Endothelial cell of umbilical vein (primary cell): ENCODE data around the gene PARD3B. TPM values are rescaled to one million over a fixed set of nuclear protein-coding genes. Genes with fewer than 3 reads are reported as not detected.

ENCODE experiments used
- BruUV-seq: library from RNA; stranded (reverse); fragments of 400-500 nt; replicated peaks from 2 replicates; lab custom pipeline; 2021; lab: Mats Ljungman, UMichigan
- CTCF ChIA-PET: fragments of 300-600, 350-600 bp; sonication (Branson Sonifier 250); formaldehyde crosslinking; loops from one replicate; lab custom pipeline; 2021; ENCODE audit warnings: antibody characterized with exemption, inconsistent platforms; lab: Charles Lee
- POLR2A ChIA-PET: fragments of 300-600, 350-600 bp; sonication (Branson Sonifier 250); formaldehyde crosslinking; loops from one replicate; lab custom pipeline; 2021; ENCODE audit warnings: antibody characterized with exemption, inconsistent platforms; lab: Charles Lee
- DNase-seq: peaks from one replicate; pipeline ENCODE4 v3.0.0-alpha.2; 2011; ENCODE audit warnings: low read depth, low spot score
- FAIRE-seq: peaks from 2 replicates; lab custom pipeline; 2011; peaks lifted over from hg19 to GRCh38; lab: Jason Lieb, UNC
- H2AFZ ChIP-seq: 2 replicates; pipeline ENCODE4 v1.6.0; 2012; ENCODE audit warnings: low read depth, low read length, control low read depth, inconsistent platforms
- H3K27ac ChIP-seq: 2 replicates; pipeline ENCODE4 v1.5.1; 2011; ENCODE audit warnings: low read depth, mild to moderate bottlenecking, control low read depth, low read length, moderate library complexity; ENCODE audit not compliant: insufficient read depth
- H3K27me3 ChIP-seq, 2 experiments: 2 replicates each; pipeline versions ENCODE4 v1.6.0 to v1.6.1; 2011; ENCODE audit warnings: low read length in 2 of 2, mixed read lengths in 1 of 2; ENCODE audit not compliant: control insufficient read depth in 2 of 2, insufficient read depth in 2 of 2
- H3K36me3 ChIP-seq, 2 experiments: 2 replicates in 1 of 2; 3 replicates in 1 of 2; pipeline ENCODE4 v1.5.1; 2011; ENCODE audit warnings: low read length in 2 of 2, mild to moderate bottlenecking in 1 of 2, moderate library complexity in 1 of 2; ENCODE audit not compliant: control insufficient read depth in 2 of 2, insufficient read depth in 2 of 2; ENCODE audit errors: extremely low read depth in 1 of 2
- H3K4me1 ChIP-seq: 3 replicates; pipeline ENCODE4 v1.5.1; 2011; ENCODE audit warnings: mild to moderate bottlenecking, low read length; ENCODE audit not compliant: control insufficient read depth, insufficient read depth; ENCODE audit errors: extremely low read depth
- H3K4me2 ChIP-seq: 2 replicates; pipeline ENCODE4 v1.6.1; 2011; ENCODE audit warnings: low read length, control low read depth, mixed read lengths; ENCODE audit not compliant: insufficient read depth
- H3K4me3 ChIP-seq, 3 experiments: fragments of 200-600 bp in 1 of 3; sonication (generic), shearing (Covaris generic) in 1 of 3; replicated peaks in 1 of 3; 2 replicates each; pipeline ENCODE4 v1.5.1; 2011 to 2016; ENCODE audit warnings: control low read depth in 3 of 3, low read length in 3 of 3, mild to moderate bottlenecking in 2 of 3, inconsistent platforms in 1 of 3, low read depth in 1 of 3, moderate library complexity in 1 of 3; ENCODE audit not compliant: insufficient read depth in 1 of 3
- H3K79me2 ChIP-seq: 2 replicates; pipeline ENCODE4 v1.6.0; 2012; ENCODE audit warnings: low read length, inconsistent platforms; ENCODE audit not compliant: control insufficient read depth, insufficient read depth
- H3K9ac ChIP-seq: replicated peaks from 2 replicates; pipeline ENCODE3; 2011; ENCODE audit warnings: low read length, control low read depth; ENCODE audit not compliant: insufficient read depth; ENCODE audit errors: extremely low read depth
- H3K9me1 ChIP-seq: replicated peaks from 3 replicates; pipeline ENCODE4 v1.6.0; 2011; ENCODE audit warnings: mild to moderate bottlenecking, low read length; ENCODE audit not compliant: control insufficient read depth, insufficient read depth; ENCODE audit errors: extremely low read depth
- H3K9me3 ChIP-seq: replicated peaks from 2 replicates; pipeline ENCODE4 v1.5.1; 2012; ENCODE audit warnings: low read length, inconsistent platforms; ENCODE audit not compliant: control insufficient read depth, insufficient read depth
- H4K20me1 ChIP-seq: replicated peaks from 2 replicates; pipeline ENCODE3; 2011; ENCODE audit warnings: mild to moderate bottlenecking, low read length; ENCODE audit not compliant: control insufficient read depth, insufficient read depth; ENCODE audit errors: extremely low read depth
- EZH2 ChIP-seq: IDR thresholded peaks from 2 replicates; pipeline ENCODE4 v1.6.1; 2012; ENCODE audit warnings: borderline replicate concordance, low read depth, mild to moderate bottlenecking, moderate library complexity, low read length, inconsistent platforms; ENCODE audit not compliant: severe bottlenecking
- FOS ChIP-seq: IDR thresholded peaks from 2 replicates; pipeline ENCODE4 v1.6.1; 2011; ENCODE audit warnings: mild to moderate bottlenecking, low read length, moderate library complexity, borderline replicate concordance; ENCODE audit not compliant: insufficient read depth
- GATA2 ChIP-seq: IDR thresholded peaks from 2 replicates; pipeline ENCODE4 v1.7.0; 2011; ENCODE audit warnings: low read depth, mild to moderate bottlenecking, moderate library complexity, mixed read lengths, low read length; ENCODE audit not compliant: insufficient read length, insufficient read depth
- JUN ChIP-seq: IDR thresholded peaks from 2 replicates; pipeline ENCODE4 v1.6.1; 2011; ENCODE audit warnings: borderline replicate concordance, low read depth; ENCODE audit not compliant: insufficient read length, insufficient read depth
- MYC ChIP-seq: IDR thresholded peaks from one replicate; pipeline ENCODE4 v1.6.1; 2011; ENCODE audit warnings: mild to moderate bottlenecking, low read depth, low read length
- POLR2A ChIP-seq: IDR thresholded peaks from 2 replicates; pipeline ENCODE4 v1.6.1; 2012; ENCODE audit warnings: low read depth, mild to moderate bottlenecking, control low read depth, low read length
- POLR2AphosphoS5 ChIP-seq: IDR thresholded peaks from 2 replicates; pipeline ENCODE4 v1.6.1; 2012; ENCODE audit warnings: low read depth, mild to moderate bottlenecking, control low read depth, low read length, moderate library complexity; ENCODE audit not compliant: insufficient read depth
- dilution Hi-C: fragments of 300-500 bp; cut with MboI; formaldehyde crosslinking; loops from one replicate; pipeline ENCODE4 v1.15.0; 2019; ENCODE audit warnings: low sequenced_read_pairs; ENCODE audit not compliant: extremely low pct_ligation_motif_present
- intact Hi-C: fragments of 100-400 bp; cut with micrococcal nuclease; formaldehyde crosslinking; loops from one replicate; pipeline ENCODE4 v1.10.0; 2022
- polyA plus RNA-seq, 4 experiments: library from polyadenylated mRNA; depleted of rRNA in 3 of 4; stranded (reverse) in 3 of 4; unstranded in 1 of 4; fragments of >200 nt; gene quantifications; 2 replicates each; pipeline versions ENCODE4 v1.2.1 to v1.2.3, GENCODE V29; 2011 to 2012; ENCODE audit warnings: missing spikeins in 1 of 4
- total RNA-seq: library from RNA; stranded (reverse); gene quantifications from 2 replicates; pipeline ENCODE4 v1.2.3, GENCODE V29; 2021
- TF ChIP-seq, protein P1 (sequence below): IDR thresholded peaks from 2 replicates; pipeline ENCODE4 v1.6.1; 2011; ENCODE audit not compliant: insufficient read depth, insufficient read length
- TF ChIP-seq, protein P2 (sequence below), 2 donors: IDR thresholded peaks; 1 replicate in 1 of 2; 2 replicates in 1 of 2; pipeline ENCODE4 v1.5.1; 2011; ENCODE audit warnings: low read length in 2 of 2, mild to moderate bottlenecking in 2 of 2, moderate library complexity in 2 of 2, control low read depth in 1 of 2, inconsistent platforms in 1 of 2, low read depth in 1 of 2; ENCODE audit not compliant: insufficient read depth in 1 of 2; ENCODE audit errors: extremely low read depth in 1 of 2

PARD3B gene
- total and polyA plus RNA-seq, 2 donors (not counting 3 experiments of a cell fraction or from before 2014, with no cell fraction given), result 2.2 to 30.9 TPM

DNA sequence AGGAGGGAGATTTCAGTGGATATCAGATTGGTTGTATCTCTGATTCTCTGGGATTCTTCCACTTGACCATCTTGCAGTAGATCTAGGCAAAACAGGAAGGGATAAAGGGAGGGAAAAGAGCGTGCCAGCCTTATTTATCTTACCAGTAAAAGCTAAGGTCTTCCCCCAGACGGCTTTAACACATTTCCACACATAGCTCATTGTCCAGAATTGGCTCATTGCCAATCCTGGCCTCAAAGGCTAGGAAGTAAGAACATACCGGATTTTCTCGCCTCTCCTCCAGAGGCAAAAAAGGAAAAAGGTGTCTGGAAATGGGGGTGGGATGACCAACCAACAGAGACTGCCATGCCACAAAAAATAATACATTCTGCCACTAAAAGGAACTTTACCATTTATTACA lies 725.4 kb downstream of the PARD3B start:
- intact Hi-C loops (no loop called here), dilution Hi-C loops (no loop called here)
- Histone ChIP-seq H3K4me3 (no peak overlapping the region), H3K4me1 (peaks cover 7% of the 10 kb centered on the region), H3K9ac (no peak overlapping the region), H2AFZ (peak overlapping the region; percentile 72), H3K27ac (no peak overlapping the region), H3K9me3 (no peaks in the 10 kb centered on the region), H3K79me2 (no peaks in the 10 kb centered on the region), H3K36me3 (no peaks in the 10 kb centered on the region), H4K20me1 (no peaks in the 10 kb centered on the region), H3K9me1 (no peaks in the 10 kb centered on the region), H3K27me3 (no peaks in the 10 kb centered on the region), H3K4me2 (no peak overlapping the region)
- DNase-seq (peak; percentile 91), FAIRE-seq (peak; percentile 57)
- ChIA-PET CTCF (interaction anchor here (1.0 to 1.1 kb wide), 3 partner anchors 9 to 405 kb away, joined by 3 to 4 read pairs (median 3); no protein-coding TSS in a partner anchor), POLR2A (no interaction called here)
- TF ChIP-seq EZH2, result no peak
- no peak for TF ChIP-seq POLR2A
- no peak for TF ChIP-seq GATA2
- TF ChIP-seq MYC, result no peak
- no peak for TF ChIP-seq JUN
- TF ChIP-seq, protein P1, sequence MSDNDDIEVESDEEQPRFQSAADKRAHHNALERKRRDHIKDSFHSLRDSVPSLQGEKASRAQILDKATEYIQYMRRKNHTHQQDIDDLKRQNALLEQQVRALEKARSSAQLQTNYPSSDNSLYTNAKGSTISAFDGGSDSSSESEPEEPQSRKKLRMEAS, result no peak
- TF ChIP-seq POLR2AphosphoS5, result no peak
- TF ChIP-seq, protein P2, sequence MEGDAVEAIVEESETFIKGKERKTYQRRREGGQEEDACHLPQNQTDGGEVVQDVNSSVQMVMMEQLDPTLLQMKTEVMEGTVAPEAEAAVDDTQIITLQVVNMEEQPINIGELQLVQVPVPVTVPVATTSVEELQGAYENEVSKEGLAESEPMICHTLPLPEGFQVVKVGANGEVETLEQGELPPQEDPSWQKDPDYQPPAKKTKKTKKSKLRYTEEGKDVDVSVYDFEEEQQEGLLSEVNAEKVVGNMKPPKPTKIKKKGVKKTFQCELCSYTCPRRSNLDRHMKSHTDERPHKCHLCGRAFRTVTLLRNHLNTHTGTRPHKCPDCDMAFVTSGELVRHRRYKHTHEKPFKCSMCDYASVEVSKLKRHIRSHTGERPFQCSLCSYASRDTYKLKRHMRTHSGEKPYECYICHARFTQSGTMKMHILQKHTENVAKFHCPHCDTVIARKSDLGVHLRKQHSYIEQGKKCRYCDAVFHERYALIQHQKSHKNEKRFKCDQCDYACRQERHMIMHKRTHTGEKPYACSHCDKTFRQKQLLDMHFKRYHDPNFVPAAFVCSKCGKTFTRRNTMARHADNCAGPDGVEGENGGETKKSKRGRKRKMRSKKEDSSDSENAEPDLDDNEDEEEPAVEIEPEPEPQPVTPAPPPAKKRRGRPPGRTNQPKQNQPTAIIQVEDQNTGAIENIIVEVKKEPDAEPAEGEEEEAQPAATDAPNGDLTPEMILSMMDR (IDR thresholded peaks at IDR 0.05; ENCODE audit: extremely low read depth in 1 of 2, insufficient read depth in 1 of 2, low read depth in 1 of 2, low read length in 2 of 2), result no peak
- no peak for TF ChIP-seq FOS
- no TSS peak for BruUV-seq
